Measurements from ENCODE around the gene ZBTB7C. TPM values are rescaled to one million over a fixed set of nuclear protein-coding genes. Genes with fewer than 3 reads are reported as not detected.

ZBTB7C gene
- total and polyA plus RNA-seq, 2 donors (not counting 1 experiment from before 2014, with no cell fraction given) = not detected

DNA sequence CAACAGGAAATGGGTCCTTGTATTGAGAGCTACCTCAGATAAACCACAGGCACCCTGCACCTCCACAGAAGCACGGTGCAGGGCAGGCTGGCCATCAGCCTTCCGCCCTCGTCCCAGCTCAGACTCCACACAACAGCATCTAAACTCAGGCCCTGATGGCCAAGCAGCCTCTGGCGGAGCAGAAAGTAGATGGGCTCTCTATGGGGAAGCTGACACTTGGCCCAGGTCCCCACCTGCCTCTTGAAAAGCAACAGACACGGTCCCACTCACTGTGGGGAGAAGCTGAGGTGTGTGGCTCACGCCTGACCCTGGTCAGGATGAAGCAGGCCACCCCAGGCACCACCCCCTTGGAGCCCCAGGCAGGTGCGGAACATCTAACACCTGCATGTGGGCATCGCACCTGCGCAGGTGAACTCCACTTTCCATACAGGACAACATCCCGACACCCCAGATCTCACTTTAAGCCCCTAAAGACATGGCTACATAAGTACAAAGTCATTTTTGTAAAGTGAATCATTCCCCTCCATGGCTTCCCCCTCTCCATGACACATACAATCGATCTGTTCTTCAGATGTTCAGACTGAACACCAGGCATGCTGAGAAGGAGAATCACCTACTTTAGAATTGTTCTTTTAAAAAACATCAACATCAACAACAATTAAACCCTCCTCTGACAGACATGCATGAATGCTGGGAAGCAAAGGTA lies 208.4 kb downstream of the ZBTB7C start:
- 88% methylated on average over 7 of the region's 11 CpGs for WGBS (ENCODE audit: insufficient coverage)
- no peaks in the 10 kb centered on the region for H4K20me1 ChIP-seq (ENCODE audit: control insufficient read depth, insufficient read depth, low read length, poor library complexity, severe bottlenecking)
- ChIA-PET CTCF (no interaction called here), POLR2A (no interaction called here)
- peaks cover 0 to 4% (median 0%) of the 10 kb centered on the region in 3 donors for H3K9me3 ChIP-seq (ENCODE audit: control extremely low read depth in 1 of 3, control insufficient read depth in 2 of 3, insufficient read depth in 1 of 3, low read length in 2 of 3)
- H3K27ac ChIP-seq (ENCODE audit: low read length in 2 of 2) = no peak overlapping the region
- peaks cover 40% of the 10 kb centered on the region for H3K27me3 Mint-ChIP-seq
- H3K4me1 ChIP-seq (ENCODE audit: control insufficient read depth in 2 of 2, insufficient read depth in 2 of 2, low read length in 2 of 2) = no peaks in the 10 kb centered on the region
- H3K9me3 Mint-ChIP-seq (ENCODE audit: insufficient read depth) = no peaks in the 10 kb centered on the region
- peaks cover 0 to 13% (median 1%) of the 10 kb centered on the region in 4 experiments for H3K27me3 ChIP-seq (replicated peaks in 1 of 4; ENCODE audit: control extremely low read depth in 1 of 4, control insufficient read depth in 3 of 4, insufficient read depth in 4 of 4, low read length in 3 of 4)
- intact Hi-C loops (cut with micrococcal nuclease) = no loop called here
- no peaks in the 10 kb centered on the region for H3K36me3 ChIP-seq (replicated peaks in 1 of 2; ENCODE audit: control extremely low read depth in 1 of 2, control insufficient read depth in 1 of 2, extremely low read depth in 1 of 2, insufficient read depth in 2 of 2, low read length in 1 of 2)
- no peaks in the 10 kb centered on the region for H3K4me1 Mint-ChIP-seq
- H3K27ac Mint-ChIP-seq = no peak overlapping the region
- no peak overlapping the region for H2AFZ ChIP-seq (ENCODE audit: insufficient read depth, low read depth, low read length, poor library complexity, severe bottlenecking)
- H3K4me2 ChIP-seq (replicated peaks; ENCODE audit: low read depth, low read length, poor library complexity, severe bottlenecking) = no peak overlapping the region
- no peaks in the 10 kb centered on the region for H3K79me2 ChIP-seq (ENCODE audit: control insufficient read depth, insufficient read depth, low read length)
- no peak overlapping the region for H3K9ac ChIP-seq (ENCODE audit: low read length)
- no peak for TF ChIP-seq EZH2 (IDR thresholded peaks at IDR 0.05; ENCODE audit: borderline replicate concordance, insufficient read depth, low read depth, low read length, poor library complexity, severe bottlenecking)
- TF ChIP-seq, protein P1, sequence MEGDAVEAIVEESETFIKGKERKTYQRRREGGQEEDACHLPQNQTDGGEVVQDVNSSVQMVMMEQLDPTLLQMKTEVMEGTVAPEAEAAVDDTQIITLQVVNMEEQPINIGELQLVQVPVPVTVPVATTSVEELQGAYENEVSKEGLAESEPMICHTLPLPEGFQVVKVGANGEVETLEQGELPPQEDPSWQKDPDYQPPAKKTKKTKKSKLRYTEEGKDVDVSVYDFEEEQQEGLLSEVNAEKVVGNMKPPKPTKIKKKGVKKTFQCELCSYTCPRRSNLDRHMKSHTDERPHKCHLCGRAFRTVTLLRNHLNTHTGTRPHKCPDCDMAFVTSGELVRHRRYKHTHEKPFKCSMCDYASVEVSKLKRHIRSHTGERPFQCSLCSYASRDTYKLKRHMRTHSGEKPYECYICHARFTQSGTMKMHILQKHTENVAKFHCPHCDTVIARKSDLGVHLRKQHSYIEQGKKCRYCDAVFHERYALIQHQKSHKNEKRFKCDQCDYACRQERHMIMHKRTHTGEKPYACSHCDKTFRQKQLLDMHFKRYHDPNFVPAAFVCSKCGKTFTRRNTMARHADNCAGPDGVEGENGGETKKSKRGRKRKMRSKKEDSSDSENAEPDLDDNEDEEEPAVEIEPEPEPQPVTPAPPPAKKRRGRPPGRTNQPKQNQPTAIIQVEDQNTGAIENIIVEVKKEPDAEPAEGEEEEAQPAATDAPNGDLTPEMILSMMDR (IDR thresholded peaks at IDR 0.05) = no peak
- ATAC-seq (ENCODE audit: low read depth) (no peak), DNase-seq (no peak)
- H3K4me3 Mint-ChIP-seq = no peak overlapping the region
- H3K4me3 ChIP-seq (ENCODE audit: control extremely low read depth in 1 of 5, extremely low read depth in 1 of 5, insufficient read depth in 1 of 5, low read depth in 2 of 5, low read length in 4 of 5) = no peak overlapping the region

DNA sequence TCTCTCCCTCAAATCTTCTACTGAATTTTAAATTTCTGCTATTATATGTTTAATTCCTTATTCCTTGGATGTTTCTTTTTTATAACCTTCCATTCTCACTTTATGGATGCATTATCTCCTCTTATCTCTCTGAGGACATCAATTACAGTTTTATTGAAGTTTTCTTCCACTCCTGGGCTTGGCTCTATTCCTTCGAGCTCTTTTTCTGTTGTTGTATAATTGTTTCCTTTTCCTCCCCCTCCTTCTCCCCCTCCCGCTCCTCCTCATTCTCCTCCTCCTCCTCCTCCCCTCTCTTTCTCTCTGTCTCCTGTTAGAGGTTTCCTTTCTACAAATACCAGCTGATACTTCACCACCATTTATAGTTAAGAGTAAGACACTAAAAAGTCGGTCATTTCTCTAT lies 209.8 kb downstream of the ZBTB7C start:
- DNase-seq = no peak
- no peak overlapping the region for H3K4me3 ChIP-seq (ENCODE audit: control extremely low read depth in 1 of 5, extremely low read depth in 1 of 5, insufficient read depth in 1 of 5, low read depth in 2 of 5, low read length in 4 of 5)
- peaks cover 2% of the 10 kb centered on the region for H3K9me3 Mint-ChIP-seq (ENCODE audit: insufficient read depth)
- no peak overlapping the region for H3K4me2 ChIP-seq (replicated peaks; ENCODE audit: low read depth, low read length, poor library complexity, severe bottlenecking)
- ATAC-seq (ENCODE audit: low read depth) = no peak
- no CpG with 5 or more reads among the region's 3 CpGs for WGBS (ENCODE audit: insufficient coverage)
- no peaks in the 10 kb centered on the region for H3K4me1 ChIP-seq (ENCODE audit: control insufficient read depth in 2 of 2, insufficient read depth in 2 of 2, low read length in 2 of 2)
- no peak overlapping the region for H3K4me3 Mint-ChIP-seq
- H3K4me1 Mint-ChIP-seq = no peaks in the 10 kb centered on the region
- TF ChIP-seq, protein P1 (IDR thresholded peaks at IDR 0.05) = no peak
- TF ChIP-seq EZH2 (IDR thresholded peaks at IDR 0.05; ENCODE audit: borderline replicate concordance, insufficient read depth, low read depth, low read length, poor library complexity, severe bottlenecking) = no peak
- intact Hi-C loops (cut with micrococcal nuclease) = no loop called here
- peaks cover 0 to 9% (median 1%) of the 10 kb centered on the region in 4 experiments for H3K27me3 ChIP-seq (replicated peaks in 1 of 4; ENCODE audit: control extremely low read depth in 1 of 4, control insufficient read depth in 3 of 4, insufficient read depth in 4 of 4, low read length in 3 of 4)
- no peak overlapping the region for H2AFZ ChIP-seq (ENCODE audit: insufficient read depth, low read depth, low read length, poor library complexity, severe bottlenecking)
- ChIA-PET CTCF (no interaction called here), POLR2A (no interaction called here)
- H3K27ac Mint-ChIP-seq = no peak overlapping the region
- H3K36me3 ChIP-seq (replicated peaks in 1 of 2; ENCODE audit: control extremely low read depth in 1 of 2, control insufficient read depth in 1 of 2, extremely low read depth in 1 of 2, insufficient read depth in 2 of 2, low read length in 1 of 2) = no peaks in the 10 kb centered on the region
- H3K27ac ChIP-seq (ENCODE audit: low read length in 2 of 2) = no peak overlapping the region
- H3K9ac ChIP-seq (ENCODE audit: low read length) = no peak overlapping the region
- H3K9me3 ChIP-seq (ENCODE audit: control extremely low read depth in 1 of 3, control insufficient read depth in 2 of 3, insufficient read depth in 1 of 3, low read length in 2 of 3) = peaks cover 0 to 8% (median 0%) of the 10 kb centered on the region in 3 donors
- peaks cover 37% of the 10 kb centered on the region for H3K27me3 Mint-ChIP-seq
- no peaks in the 10 kb centered on the region for H3K79me2 ChIP-seq (ENCODE audit: control insufficient read depth, insufficient read depth, low read length)
- no peaks in the 10 kb centered on the region for H4K20me1 ChIP-seq (ENCODE audit: control insufficient read depth, insufficient read depth, low read length, poor library complexity, severe bottlenecking)

Measured in B cell (primary cell).